C1 segment of cervical spinal cord (tissue), 14 donors: ENCODE data around the gene DCP1A.
A peak's percentile ranks its signal among the peaks of the same experiment; 100 is the strongest.
"Not testable (repeated sequence)": the region's sequence is repeated elsewhere in the genome, so short reads cannot be mapped to it uniquely, and the experiment has no call there.

Source experiments
- DNase-seq, 14 donors: peaks; one replicate each; lab custom pipeline; 2025; lab: John Stamatoyannopoulos, UW

DCP1A gene

GRCh38 chr3:53328746-53329145 is 18.6 kb downstream of the DCP1A start:
- DNase-seq, result no peak

GRCh38 chr3:53327986-53328385 is 19.4 kb downstream of the DCP1A start:
- DNase-seq, result not testable (repeated sequence)

DNA sequence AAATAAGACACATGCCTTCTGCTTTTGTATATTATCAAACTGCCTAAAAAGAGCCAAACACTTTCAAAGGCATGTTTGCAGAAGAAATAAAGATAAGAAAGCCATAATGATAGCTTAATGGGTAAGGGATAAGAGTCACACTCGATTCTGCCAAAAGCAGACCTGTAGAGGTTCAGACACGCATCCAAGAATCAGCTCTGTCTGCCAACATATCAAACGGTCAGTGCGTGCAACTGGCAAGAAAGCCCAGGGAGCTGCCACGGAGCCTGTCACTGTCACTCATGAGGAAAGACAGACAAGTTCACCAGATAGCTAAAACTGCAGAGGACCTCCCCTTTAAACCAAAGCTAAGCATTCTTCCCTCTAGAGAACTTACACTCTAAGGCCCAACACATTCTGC is 23.2 kb downstream of the DCP1A start:
- no peak for DNase-seq

DNA sequence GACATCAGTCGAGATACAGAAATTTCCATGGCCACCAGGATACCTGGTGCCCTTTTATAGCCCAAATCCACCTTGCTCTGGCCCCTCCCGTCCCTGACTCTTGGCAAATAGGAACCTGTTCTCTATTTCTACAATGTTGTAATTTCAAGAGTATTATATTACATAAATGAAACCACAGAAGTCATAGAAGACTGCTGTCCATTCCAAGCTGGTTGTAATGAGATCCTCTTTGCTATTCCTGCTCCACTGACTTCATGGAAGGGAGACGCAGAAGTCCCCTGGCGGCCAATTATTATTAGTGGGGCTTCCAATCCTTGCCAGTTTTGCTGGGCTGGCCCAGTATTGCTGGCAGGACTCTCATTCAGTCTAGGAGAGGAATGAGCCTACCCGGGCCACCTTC is 26.6 kb downstream of the DCP1A start:
- no peak for DNase-seq

DNA sequence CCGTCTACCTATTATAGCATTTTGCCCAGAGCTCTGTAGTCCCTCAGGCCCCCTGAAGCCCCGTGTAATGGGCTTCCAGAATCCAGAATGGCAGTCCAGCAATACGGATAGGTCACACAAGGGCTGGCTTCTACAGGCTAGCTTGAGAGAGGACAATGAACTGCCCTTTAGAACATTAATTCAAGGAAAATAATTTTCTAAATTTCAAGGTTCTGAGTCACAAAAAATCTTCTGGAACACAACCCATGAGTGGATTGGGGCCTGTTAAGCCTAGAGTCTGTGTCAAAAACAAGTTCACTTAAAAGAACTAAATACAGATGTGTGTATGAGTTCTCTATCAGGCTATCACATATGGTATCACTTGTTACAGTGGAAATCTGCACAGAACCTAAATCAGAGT is 28.8 kb downstream of the DCP1A start:
- no peak for DNase-seq

GRCh38 chr3:53312832-53313231 is 34.5 kb downstream of the DCP1A start:
- no peak for DNase-seq

DNA sequence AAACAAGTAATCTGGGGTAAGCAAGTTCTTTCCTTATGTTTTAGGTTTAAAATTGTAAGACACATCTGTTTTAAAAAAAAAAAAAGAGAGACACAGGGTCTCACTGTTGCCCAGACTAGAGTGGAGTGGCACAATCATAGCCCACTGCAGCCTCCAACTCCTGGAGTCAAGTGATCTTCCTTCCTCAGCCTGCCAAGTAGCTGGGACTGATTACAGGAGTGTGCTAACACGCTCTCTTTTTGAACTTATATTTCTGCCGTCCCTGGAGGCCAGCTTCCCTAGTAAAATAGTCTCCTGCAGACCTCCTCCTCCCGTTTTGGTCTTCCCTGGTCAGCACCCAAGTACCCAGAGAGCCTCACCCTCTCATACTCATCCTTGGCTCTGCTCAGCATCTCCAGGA is 35.5 kb downstream of the DCP1A start:
- DNase-seq, result no peak

- DNase-seq, result no peak
Measured at GRCh38 chr3:53303957-53304356, 43.4 kb downstream of the DCP1A start.

DNA sequence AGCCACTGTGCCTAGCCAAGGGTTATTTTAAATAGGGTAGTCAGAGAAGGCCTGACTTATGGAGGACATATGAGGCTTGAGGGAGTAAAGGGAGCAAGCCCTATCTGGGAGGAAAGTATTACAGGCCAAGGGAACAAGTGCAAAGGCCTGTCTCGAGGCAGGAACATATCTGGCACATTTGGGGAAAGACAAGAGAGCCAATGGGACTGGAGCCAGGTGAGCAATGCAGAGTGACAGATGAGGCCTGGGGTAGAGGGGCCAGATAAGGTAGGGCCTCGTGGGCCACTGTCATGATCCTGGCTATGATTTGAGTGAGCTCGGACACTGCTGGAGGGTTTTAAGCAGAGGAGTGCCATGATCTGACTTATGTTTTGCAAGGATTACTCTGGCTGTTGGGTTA is 43.8 kb downstream of the DCP1A start:
- DNase-seq, result peak in 1 of 14 donors; percentile 46

- no peak for DNase-seq
Measured at GRCh38 chr3:53300826-53301225, 46.5 kb downstream of the DCP1A start.

DNA sequence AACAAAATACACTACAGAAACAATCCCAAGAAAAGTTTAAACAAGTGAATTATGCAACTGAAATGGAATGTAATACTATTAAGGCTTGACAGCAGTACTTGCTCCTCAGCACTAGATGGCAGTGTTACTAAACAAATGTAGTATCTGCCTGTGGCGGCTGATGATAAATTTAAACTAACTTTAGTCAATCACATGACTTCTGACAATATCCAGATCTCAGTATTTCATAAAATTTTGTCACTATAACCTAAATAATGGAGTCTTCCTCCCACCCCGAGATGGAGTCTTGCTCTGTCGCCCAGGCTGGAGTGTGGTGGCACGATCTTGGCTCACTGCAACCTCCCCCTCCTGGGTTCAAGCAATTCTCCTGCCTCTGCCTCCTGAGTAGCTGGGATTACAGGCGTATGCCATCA is 47.7 kb downstream of the DCP1A start:
- peak in 1 of 14 donors; percentile 31 for DNase-seq

DNA sequence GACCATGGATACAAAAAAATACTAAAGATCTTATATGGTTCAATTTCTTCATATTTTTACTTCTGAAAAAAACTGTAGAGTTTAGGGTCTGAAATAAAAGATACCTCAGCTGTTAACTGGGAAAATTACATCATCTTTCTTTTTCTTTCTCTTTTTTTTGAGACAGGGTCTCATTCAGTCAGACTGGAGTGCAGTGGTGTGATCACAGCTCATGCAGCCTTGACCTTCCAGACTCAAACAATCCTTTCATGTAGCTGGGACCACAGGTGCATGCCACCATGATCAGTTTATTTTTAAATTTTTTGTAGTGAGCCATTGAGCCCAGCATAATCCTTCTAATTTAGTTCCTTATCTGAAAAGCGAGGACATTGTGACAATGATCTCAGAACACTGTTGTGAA is 51.9 kb downstream of the DCP1A start:
- no peak for DNase-seq

GRCh38 chr3:53293867-53294266 is 53.5 kb downstream of the DCP1A start:
- peak in 1 of 14 donors; percentile 3 for DNase-seq

GRCh38 chr3:53288214-53288613 is 59.1 kb downstream of the DCP1A start:
- no peak for DNase-seq

DNA sequence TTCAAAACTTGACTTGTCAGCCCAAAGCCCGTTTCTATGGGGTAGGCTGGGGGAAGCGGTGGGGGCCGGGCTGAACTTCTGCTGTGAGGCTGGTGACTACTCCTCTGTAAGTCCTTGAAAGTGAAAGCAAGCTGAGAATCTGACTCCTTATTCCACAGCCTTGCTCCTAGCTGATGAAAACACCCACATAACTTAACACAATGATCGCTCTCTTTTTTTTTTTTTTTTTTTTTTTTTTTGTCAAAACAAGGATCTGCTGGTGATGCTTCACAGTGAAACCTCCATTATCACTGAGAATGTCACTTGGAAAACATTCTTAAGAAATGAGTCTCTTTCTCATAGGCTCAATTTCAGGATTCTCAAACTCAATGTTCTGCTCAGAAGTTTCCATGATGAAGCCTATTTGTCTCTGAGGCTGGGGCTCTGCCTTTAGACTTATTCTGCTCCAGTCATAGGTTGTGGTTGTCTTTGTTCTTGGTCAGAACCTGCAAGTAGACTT is 60.2 kb downstream of the DCP1A start:
- peak in 3 of 14 donors; percentile 6 to 32 (median 15) for DNase-seq

- no peak for DNase-seq
Measured at GRCh38 chr3:53286727-53287126, 60.6 kb downstream of the DCP1A start.

- no peak for DNase-seq
Measured at GRCh38 chr3:53282581-53282980, 64.8 kb downstream of the DCP1A start.

GRCh38 chr3:53278667-53279066 is 68.7 kb downstream of the DCP1A start:
- no peak for DNase-seq

DNA sequence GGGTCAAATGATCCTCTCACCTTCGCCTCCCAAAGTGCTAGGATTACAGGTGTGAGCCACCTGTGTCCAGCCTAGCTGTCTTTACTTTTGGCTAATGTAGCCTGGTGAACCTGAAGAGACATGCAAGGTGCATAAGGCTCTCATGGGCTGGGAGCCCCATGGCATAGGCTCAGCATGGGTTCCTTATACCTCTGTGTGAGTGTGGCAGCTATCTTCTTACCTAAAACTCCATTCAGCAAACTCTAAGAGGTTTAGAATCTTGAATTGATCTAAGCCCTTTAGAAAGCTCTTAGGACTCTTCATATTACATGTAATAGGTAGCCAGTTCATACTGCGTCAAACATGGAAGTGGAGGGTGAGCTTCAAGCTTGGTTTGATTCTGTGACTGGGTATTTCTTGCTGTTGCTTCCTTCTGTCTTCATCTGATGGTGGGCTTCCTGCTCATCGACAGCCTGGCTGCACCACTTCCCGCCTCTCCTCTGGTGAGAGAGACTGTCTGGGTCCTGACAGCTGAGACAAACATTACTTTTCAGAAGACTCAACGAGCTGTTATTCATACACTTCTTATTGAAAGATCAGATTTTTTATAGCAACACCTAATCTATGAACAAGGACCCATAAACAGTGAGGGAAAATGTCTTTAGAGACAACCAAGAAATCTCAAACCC is 72.3 kb downstream of the DCP1A start:
- DNase-seq, result no peak

- DNase-seq, result no peak
Measured at GRCh38 chr3:53273146-53273670, 74.1 kb downstream of the DCP1A start.

DNA sequence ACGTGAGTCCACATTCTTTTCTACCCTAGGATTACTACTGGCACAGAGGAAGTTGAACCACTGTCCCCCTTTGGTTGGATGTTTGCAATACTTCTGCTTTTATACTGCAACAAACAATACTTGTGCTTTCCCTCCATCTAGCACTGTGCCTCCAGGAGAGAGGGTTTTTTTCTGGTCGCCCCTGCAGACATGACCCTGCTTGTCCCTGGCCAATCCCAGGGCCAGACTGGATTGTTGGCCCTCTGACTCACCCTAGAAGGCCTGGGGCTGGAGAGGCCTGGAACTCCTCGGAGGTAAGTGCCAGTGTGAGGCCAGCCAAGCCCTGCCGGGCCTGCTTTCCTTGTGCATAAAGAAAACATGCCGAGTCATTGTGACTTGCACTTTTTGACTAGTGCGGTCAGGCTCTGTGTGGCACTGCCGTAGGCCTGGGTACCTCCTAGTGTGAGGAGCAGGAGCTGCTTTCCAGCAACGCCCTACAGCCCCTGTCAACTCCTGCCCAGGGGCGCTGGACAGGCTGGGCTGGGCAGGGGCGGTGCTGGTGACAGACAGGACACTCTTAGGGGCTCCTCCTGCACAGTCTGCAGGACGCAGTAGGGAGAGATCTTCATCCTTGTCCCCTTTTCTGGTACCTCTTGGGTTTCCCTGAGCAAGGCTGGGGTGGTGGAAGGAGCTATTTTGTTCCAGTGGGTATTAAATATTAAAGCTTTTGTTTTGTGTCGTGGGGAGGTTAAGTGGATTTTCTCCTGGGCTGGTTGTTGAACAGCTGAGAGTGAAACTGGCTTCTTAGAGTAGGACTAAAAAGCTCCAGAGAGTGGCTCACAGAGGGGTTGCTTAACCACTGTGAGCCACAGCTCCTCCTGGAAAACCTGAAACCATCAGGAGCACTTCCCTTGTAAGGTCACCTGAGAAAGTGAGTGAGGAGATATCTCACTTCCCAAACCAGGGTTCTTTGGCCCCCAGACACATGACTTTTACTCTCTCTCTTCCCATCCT is 77.2 kb downstream of the DCP1A start:
- DNase-seq, result peak in 12 of 14 donors; percentile 39 to 89 (median 74)

- DNase-seq, result not testable (repeated sequence)
Measured at GRCh38 chr3:53269193-53269592, 78.2 kb downstream of the DCP1A start.
